Thoracic aorta (tissue), 2 donors: ENCODE data around the gene LMO7. TPM values are rescaled to one million over a fixed set of nuclear protein-coding genes. Genes with fewer than 3 reads are reported as not detected.
A peak's percentile ranks its signal among the peaks of the same experiment; 100 is the strongest.
"Not testable (repeated sequence)": the region's sequence is repeated elsewhere in the genome, so short reads cannot be mapped to it uniquely, and the experiment has no call there.

ENCODE experiments used
- ATAC-seq: fragments of 150-250 bp; one replicate; pipeline ENCODE4 v1.8.0; 2017; ENCODE audit warnings: low read depth; ENCODE audit not compliant: insufficient number of reproducible peaks, low FRiP score
- DNase-seq: peaks from one replicate; pipeline ENCODE4 v3.0.0-alpha.2; 2020; ENCODE audit warnings: low spot score
- H3K27ac ChIP-seq, 2 donors: fragments of 200-600 bp; sonication (generic); 1 replicate in 1 of 2; 2 replicates in 1 of 2; pipeline ENCODE4 v1.5.1; 2016; ENCODE audit warnings: mild to moderate bottlenecking in 2 of 2, moderate library complexity in 2 of 2
- H3K27me3 ChIP-seq: fragments of 200-600 bp; sonication (generic); replicated peaks from 2 replicates; pipeline ENCODE4 v1.6.0; 2016; ENCODE audit warnings: mild to moderate bottlenecking; ENCODE audit not compliant: insufficient read depth
- H3K36me3 ChIP-seq: fragments of 200-600 bp; sonication (generic); one replicate; pipeline ENCODE4 v1.5.1; 2016
- H3K4me1 ChIP-seq, 2 donors: fragments of 200-600 bp; sonication (generic); 1 replicate in 1 of 2; 2 replicates in 1 of 2; pipeline versions ENCODE4 v1.5.1 to v1.6.0; 2016; ENCODE audit warnings: low read depth in 2 of 2, mild to moderate bottlenecking in 1 of 2; ENCODE audit not compliant: control insufficient read depth in 1 of 2
- H3K4me3 ChIP-seq: fragments of 200-600 bp; sonication (generic); 2 replicates; pipeline ENCODE4 v1.5.1; 2016; ENCODE audit warnings: mild to moderate bottlenecking
- H3K9me3 ChIP-seq: fragments of 200-600 bp; sonication (generic); 2 replicates; pipeline ENCODE4 v1.5.1; 2016
- total RNA-seq, 2 donors: library from RNA; depleted of rRNA; stranded (reverse); fragments of >200 nt; gene quantifications; one replicate each; pipeline versions ENCODE4 v1.1.0 to v1.2.3, GENCODE V29; 2016
- TF ChIP-seq, protein P1 (sequence below): fragments of 200-600 bp; sonication (generic); IDR thresholded peaks from one replicate; pipeline ENCODE4 v1.5.1; 2019; ENCODE audit warnings: antibody characterized with exemption

The LMO7 gene
- total RNA-seq, 2 donors from 2014 or later = 76.3 to 89.9 TPM

DNA sequence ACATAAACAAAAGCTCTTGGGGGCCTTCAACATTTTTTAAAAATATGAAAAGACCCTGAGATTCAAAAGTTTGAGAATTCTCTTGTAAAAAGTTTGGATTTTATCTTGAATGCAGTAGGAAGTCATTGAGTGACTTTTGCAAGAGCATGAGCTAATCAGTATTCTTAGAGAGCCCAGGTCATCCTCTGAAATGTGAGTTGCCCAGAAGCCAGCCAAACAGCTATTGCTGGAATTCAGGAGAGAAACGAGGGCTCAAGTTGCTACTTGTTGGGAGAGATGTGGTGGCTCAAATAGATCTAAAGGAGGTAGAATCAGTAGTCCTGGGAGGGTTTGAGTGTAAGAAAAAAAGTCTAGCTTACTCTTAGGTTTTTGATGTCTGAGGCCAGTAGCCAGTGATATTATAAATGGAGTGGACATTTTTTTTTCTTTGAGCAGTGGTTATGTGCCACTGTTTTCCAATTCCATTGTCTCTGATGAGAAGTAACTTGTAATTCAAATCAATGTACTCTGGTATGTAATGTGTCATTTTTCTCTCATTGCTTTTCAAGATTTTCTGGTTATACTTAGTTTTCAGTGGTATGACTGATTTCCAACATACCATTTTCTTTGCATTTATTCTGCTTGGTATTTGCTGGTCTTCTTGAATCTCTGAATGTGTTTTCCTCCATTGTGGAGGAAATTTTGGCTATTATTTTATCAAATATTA is 30.7 kb downstream of the LMO7 start:
- Histone ChIP-seq H3K36me3 (no peaks in the 10 kb centered on the region), H3K27me3 (no peaks in the 10 kb centered on the region), H3K4me3 (no peak overlapping the region), H3K27ac (no peak overlapping the region), H3K4me1 (peaks cover 0 to 5% of the 10 kb centered on the region in 2 donors), H3K9me3 (no peaks in the 10 kb centered on the region)
- DNase-seq = no peak
- no peak for ATAC-seq
- TF ChIP-seq, protein P1, sequence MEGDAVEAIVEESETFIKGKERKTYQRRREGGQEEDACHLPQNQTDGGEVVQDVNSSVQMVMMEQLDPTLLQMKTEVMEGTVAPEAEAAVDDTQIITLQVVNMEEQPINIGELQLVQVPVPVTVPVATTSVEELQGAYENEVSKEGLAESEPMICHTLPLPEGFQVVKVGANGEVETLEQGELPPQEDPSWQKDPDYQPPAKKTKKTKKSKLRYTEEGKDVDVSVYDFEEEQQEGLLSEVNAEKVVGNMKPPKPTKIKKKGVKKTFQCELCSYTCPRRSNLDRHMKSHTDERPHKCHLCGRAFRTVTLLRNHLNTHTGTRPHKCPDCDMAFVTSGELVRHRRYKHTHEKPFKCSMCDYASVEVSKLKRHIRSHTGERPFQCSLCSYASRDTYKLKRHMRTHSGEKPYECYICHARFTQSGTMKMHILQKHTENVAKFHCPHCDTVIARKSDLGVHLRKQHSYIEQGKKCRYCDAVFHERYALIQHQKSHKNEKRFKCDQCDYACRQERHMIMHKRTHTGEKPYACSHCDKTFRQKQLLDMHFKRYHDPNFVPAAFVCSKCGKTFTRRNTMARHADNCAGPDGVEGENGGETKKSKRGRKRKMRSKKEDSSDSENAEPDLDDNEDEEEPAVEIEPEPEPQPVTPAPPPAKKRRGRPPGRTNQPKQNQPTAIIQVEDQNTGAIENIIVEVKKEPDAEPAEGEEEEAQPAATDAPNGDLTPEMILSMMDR = no peak

DNA sequence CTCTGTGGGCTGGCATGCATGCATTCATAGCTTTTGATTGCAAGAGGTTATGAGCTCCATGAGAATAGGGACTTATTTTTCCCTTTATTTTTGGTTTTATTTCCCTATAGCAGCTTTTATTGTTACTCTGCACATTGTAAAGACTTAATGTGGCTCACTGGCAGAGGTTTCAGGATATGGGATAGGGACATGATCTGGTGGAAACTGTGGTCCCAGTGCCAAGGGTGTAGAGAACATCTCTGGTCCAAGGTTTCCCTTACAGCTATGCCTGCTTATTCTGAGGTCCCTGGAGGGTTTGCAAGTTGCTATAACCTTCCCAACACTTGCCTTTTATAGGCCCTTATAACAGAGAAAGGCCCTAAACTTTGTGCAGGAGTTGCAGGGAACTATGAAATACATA is 33.6 kb downstream of the LMO7 start:
- TF ChIP-seq, protein P1 = no peak
- ATAC-seq (no peak), DNase-seq (no peak)
- Histone ChIP-seq H3K27me3 (no peaks in the 10 kb centered on the region), H3K4me3 (no peak overlapping the region), H3K27ac (no peak overlapping the region), H3K9me3 (no peaks in the 10 kb centered on the region), H3K36me3 (no peaks in the 10 kb centered on the region), H3K4me1 (peaks cover 0 to 5% of the 10 kb centered on the region in 2 donors)

DNA sequence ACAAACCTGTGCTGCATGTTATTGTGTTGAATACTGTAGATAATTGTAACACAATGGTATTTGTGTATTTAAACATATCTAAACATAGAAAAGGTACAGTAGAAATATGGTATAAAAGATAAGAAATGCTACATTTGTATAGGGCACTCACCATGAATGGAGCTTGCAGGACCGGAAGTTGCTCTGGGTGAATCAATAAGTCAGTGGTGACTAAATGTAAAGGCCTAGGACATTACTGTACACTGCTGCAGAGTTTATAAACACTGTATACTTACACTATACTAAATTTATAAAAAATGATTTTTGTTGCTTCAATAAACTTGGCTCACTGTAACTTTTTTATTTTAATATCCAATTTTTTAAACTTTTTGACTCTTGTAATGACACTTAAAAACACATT is 34.4 kb downstream of the LMO7 start:
- no peaks in the 10 kb centered on the region for H3K27me3 ChIP-seq
- DNase-seq = no peak
- no peak for ATAC-seq
- TF ChIP-seq, protein P1 = no peak
- H3K4me1 ChIP-seq = peaks cover 0 to 5% of the 10 kb centered on the region in 2 donors
- H3K36me3 ChIP-seq = no peaks in the 10 kb centered on the region
- no peak overlapping the region for H3K27ac ChIP-seq
- no peak overlapping the region for H3K4me3 ChIP-seq
- H3K9me3 ChIP-seq = no peaks in the 10 kb centered on the region

DNA sequence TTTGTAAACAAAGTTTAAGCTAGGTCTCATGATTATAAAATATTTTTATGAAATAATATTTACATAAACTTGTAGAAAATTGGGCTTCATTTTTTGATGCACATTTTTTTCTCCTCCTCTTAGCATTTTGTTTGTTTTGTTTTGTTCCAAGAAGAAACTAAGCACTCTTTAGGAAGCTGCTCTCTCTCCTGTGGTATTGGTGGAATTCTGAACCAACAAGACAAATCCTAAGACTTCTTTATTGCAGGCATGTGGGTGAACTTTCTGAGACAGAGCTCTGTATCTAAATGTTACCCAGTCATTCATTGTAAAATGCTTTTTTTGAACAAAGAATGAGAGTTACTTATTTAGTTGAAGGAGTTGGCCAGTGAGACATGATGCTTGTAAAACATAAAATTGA is 39.3 kb downstream of the LMO7 start:
- H3K9me3 ChIP-seq = no peaks in the 10 kb centered on the region
- DNase-seq (no peak), ATAC-seq (no peak)
- H3K36me3 ChIP-seq = no peaks in the 10 kb centered on the region
- peak overlapping the region; percentile 65 for H3K4me3 ChIP-seq
- H3K4me1 ChIP-seq = peaks cover 0 to 9% of the 10 kb centered on the region in 2 donors
- TF ChIP-seq, protein P1 = no peak
- H3K27me3 ChIP-seq = no peaks in the 10 kb centered on the region
- H3K27ac ChIP-seq = no peak overlapping the region

DNA sequence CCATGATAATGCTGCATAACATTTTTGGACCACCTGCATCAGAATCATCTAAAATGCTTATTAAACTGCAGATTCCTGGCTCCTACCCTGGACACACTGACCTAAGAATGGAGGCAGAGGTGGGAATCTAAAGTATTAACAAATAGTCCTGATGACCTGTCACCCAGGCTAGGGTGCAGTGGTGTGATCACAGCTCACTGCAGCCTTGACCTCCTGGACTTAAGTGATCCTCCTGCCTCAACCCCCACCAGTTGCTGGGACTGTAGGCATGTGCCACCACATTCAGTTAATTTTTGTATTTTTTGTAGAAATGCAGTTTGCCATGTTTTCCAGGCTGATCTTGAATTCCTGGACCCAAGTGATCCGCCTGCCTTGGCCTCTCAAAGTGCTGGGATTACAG is 43.3 kb downstream of the LMO7 start:
- Histone ChIP-seq H3K4me1 (peaks cover 0 to 9% of the 10 kb centered on the region in 2 donors), H3K4me3 (no peak overlapping the region), H3K36me3 (no peaks in the 10 kb centered on the region), H3K9me3 (no peaks in the 10 kb centered on the region), H3K27me3 (no peaks in the 10 kb centered on the region), H3K27ac (no peak overlapping the region)
- TF ChIP-seq, protein P1 = no peak
- ATAC-seq (no peak), DNase-seq (no peak)

DNA sequence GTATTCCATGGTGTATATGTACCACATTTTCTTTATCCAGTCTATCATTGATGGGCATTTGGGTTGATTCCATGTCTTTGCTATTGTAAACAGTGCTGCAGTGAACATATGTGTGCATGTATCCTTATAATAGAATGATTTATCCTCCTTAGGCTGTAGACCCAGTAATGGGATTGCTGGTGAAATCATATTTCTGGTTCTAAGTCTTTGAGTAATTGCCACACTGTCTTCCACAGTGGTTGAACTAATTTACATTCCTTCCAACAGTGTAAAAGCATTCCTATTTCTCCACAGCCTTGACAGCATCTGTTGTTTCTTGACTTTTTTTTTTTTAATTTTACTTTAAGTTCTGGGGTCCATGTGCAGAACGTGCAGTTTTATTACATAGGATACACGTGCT is 44.1 kb downstream of the LMO7 start:
- H3K4me1 ChIP-seq, ATAC-seq: not testable (repeated sequence)

More for the DNA sequence above, 44.1 kb downstream of the LMO7 start:
- not testable (repeated sequence) for DNase-seq, H3K27ac ChIP-seq, H3K36me3 ChIP-seq, H3K4me3 ChIP-seq, H3K9me3 ChIP-seq, H3K27me3 ChIP-seq
